GM10248 (cell line): Measurements from ENCODE around the gene CFAP100.

ENCODE experiments used
- CTCF ChIA-PET: fragments of 300-600 bp; sonication (Branson Sonifier 250); formaldehyde crosslinking; extraction: SDS; loops from one replicate; lab custom pipeline; 2021; ENCODE audit warnings: antibody characterized with exemption; lab: Yijun Ruan, JAX
- POLR2A ChIA-PET: fragments of 350-650 bp; sonication (Branson Sonifier 250); formaldehyde crosslinking; extraction: SDS; loops from one replicate; lab custom pipeline; 2020; ENCODE audit warnings: antibody characterized with exemption; lab: Yijun Ruan, JAX
- DNase-seq: peaks from one replicate; pipeline ENCODE4 v3.0.0; 2012; ENCODE audit errors: extremely low spot score
- TF ChIP-seq, protein P1 (sequence below): IDR thresholded peaks from 2 replicates; pipeline ENCODE4 v1.5.1; 2012; ENCODE audit warnings: mild to moderate bottlenecking, low read depth; ENCODE audit errors: extremely low read depth, missing control alignments, control extremely low read depth

The CFAP100 gene

DNA sequence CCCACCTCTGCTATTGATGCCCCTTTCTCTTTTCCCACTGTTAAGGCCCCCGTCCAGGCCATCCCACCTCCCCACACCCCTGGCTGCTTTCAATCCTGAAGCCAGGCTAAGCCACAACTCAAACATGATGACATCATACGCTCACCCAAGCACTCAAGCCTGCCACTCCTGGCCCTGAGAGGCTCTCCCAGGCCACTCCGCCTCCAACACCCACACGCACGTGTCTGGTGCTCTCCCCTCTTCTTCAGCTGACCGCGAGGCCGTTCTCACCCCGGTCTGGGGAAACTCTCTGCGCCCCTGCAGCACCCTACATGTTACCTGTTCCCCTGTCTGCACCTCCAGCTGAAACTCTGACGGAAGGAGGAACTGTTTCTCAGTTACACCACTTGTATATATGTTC lies 74.8 kb downstream of the CFAP100 start:
- ChIA-PET POLR2A (no interaction called here), CTCF (no interaction called here)
- TF ChIP-seq, protein P1, sequence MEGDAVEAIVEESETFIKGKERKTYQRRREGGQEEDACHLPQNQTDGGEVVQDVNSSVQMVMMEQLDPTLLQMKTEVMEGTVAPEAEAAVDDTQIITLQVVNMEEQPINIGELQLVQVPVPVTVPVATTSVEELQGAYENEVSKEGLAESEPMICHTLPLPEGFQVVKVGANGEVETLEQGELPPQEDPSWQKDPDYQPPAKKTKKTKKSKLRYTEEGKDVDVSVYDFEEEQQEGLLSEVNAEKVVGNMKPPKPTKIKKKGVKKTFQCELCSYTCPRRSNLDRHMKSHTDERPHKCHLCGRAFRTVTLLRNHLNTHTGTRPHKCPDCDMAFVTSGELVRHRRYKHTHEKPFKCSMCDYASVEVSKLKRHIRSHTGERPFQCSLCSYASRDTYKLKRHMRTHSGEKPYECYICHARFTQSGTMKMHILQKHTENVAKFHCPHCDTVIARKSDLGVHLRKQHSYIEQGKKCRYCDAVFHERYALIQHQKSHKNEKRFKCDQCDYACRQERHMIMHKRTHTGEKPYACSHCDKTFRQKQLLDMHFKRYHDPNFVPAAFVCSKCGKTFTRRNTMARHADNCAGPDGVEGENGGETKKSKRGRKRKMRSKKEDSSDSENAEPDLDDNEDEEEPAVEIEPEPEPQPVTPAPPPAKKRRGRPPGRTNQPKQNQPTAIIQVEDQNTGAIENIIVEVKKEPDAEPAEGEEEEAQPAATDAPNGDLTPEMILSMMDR, result no peak
- peak; percentile 47 for DNase-seq

GRCh38 chr3:126472277-126473006 lies 77.7 kb downstream of the CFAP100 start:
- CTCF ChIA-PET, result interaction anchor here (0.9 to 1.6 kb wide), 4 partner anchors 13 to 1075 kb away, joined by 3 to 6 read pairs (median 4); no protein-coding TSS in a partner anchor
- POLR2A ChIA-PET, result interaction anchor here (1.0 kb wide), 1 partner anchor 10 kb away, joined by 3 read pairs; no protein-coding TSS in a partner anchor
- TF ChIP-seq, protein P1, result no peak
- DNase-seq, result no peak

DNA sequence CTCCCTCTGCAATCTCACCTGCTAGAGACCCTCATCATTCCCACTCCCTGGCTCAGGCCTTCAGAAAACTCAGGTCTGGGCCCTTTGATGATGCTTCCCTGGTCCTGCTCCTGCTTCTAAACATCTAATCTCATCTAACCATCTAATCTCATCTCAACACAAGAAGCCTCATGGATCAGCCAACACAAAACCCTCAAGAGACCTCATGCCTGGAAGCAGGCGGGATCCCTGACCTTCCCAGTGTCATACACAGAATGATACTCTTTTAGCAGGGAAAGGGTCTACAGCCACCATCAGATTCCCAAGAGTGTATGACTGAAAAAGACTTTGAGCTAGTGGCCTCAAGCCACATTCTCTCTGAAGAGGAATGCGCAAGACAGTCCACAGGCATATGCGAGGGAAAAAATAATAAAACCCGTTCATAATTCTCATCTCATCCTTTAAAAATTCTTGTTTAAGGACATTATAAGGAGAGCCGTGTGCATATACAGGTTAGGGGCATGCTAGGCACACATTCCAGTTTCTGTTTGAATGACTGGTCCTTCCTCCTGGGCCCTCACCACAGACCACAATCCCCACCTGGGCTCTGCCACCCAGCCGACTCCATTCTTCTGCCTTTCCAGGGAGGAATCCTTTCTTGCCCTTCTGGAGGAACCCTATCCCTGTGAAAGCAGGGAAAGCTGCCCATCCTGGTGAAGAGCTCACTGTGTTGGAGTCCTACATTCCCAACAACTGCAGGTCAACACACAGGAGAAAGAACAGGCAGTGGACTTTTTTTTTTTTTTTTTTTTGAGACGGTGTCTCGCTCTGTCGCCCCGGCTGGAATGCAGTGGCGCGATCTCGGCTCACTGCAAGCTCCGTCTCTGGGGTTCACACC lies 78.8 kb downstream of the CFAP100 start:
- ChIA-PET CTCF (interaction anchor here (1.5 to 1.6 kb wide), 2 partner anchors 27 to 335 kb away, joined by 3 to 6 read pairs; no protein-coding TSS in a partner anchor), POLR2A (no interaction called here)
- TF ChIP-seq, protein P1, result no peak
- DNase-seq, result no peak

DNA sequence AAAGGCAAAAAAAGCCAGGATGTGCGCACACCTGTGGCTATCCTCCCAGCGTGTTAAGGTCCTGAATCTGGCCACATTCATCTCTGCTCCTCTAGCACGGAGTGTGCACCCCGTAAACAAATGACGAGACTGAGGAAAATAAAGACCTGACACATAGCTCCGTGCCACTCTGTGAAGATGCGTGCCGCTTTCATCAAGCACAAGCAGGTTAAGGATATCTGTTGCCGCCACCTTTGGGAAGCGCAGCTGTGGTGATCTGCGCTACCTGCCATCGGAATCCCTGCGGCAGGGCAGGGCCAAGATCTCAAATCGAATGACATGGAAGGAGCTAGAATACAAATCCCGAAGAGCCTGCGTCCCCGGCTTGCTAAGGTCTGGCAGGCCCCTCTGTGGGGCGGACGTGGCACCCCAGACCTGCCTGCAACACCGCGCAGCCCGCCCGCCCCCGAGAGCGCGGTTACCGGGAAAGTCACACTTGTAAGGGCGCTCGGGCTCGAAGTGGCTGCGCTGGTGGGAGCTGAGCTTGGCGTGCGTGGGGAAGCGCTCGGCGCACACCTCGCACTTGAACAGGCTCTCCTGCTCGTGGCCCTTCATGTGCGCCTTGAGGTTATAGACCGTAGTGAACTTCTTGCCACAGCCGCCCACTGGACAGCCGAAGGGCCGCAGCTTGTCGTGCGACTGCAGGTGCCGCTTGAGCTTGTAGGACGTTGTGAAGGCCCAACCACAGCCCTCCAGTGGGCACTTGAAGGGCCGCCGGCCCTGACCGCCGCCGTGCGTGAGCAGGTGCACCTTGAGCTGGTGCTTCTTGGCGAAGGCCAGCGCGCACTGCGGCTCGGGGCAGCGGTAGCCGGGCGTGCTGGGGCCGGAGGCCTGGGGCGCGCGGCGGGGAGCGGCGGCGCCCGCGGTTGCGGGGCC lies 80.0 kb downstream of the CFAP100 start:
- peak; percentile 59 for DNase-seq
- ChIA-PET CTCF (interaction anchor here (0.7 to 1.8 kb wide), 7 partner anchors 13 to 1072 kb away, joined by 3 to 7 read pairs (median 5); no protein-coding TSS in a partner anchor), POLR2A (no interaction called here)
- TF ChIP-seq, protein P1, result no peak

DNA sequence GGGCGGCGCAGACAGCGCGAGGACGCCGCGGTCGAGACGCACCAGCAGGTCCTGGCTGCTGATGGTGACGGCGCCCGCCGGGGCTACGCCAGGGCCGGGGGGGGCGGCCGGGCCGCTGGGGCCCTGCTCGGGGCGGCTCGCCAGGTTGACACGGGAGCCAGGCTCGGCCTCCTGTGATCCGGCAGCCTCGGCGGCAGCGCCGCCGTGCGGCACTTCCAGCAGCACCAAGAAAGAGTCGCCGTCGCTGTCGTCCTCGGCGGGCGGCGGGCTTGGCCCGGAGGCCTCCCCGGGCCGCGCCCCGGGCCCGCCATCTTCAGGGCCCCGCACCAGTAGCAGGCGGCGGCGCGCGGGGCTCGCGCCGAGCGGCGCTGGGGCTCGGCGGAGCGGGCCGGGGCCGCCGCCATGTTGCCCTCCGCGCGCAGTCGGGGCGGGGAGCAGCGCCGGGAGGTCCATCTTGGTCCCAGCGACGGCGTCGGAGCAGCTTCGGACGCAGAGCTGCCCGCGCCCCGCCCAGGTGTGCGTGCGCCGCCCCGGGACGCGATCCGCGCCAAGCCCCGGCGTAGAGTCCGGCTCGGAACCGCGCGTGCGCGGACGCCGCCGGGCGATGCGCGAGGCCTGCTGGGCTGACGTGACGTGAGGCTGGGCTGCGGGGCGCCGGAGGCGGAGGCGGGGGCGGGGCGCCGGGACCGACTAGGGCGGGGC lies 80.9 kb downstream of the CFAP100 start, which contains the start of gene ZXDC:
Gene ZXDC, minus strand, starts transcription at position 479 of the 702 bp plus-strand sequence. Its CDS starts 26 bp downstream, at position 453.
- ChIA-PET POLR2A (interaction anchor here (1.2 kb wide), 1 partner anchor 880 kb away, joined by 5 read pairs; the partner anchor contains the start of gene OSBPL11), CTCF (interaction anchor here (0.6 to 1.8 kb wide), 10 partner anchors 10 to 1071 kb away, joined by 3 to 7 read pairs (median 4); partner anchors contain the start of gene KLF15)

More for the DNA sequence above, 80.9 kb downstream of the CFAP100 start, which contains the start of gene ZXDC:
- DNase-seq, result peak; percentile 100
- TF ChIP-seq, protein P1, result peak; percentile 65
